Activated B cell treated with CpG ODN at 0.5 μM for 24 hours (primary cell): ENCODE measurements around the gene C12orf75. TPM values are rescaled to one million over a fixed set of nuclear protein-coding genes. Genes with fewer than 3 reads are reported as not detected.
"Not testable (repeated sequence)": the region's sequence is repeated elsewhere in the genome, so short reads cannot be mapped to it uniquely, and the experiment has no call there.

Experiments used
- ATAC-seq: fragments of 200-7000 bp; cut with Tn5 transposase; one replicate; pipeline ENCODE4 v1.10.0; 2021; ENCODE audit warnings: low read depth, mild to moderate bottlenecking, moderate library complexity
- CTCF ChIA-PET: fragments of 350-600 bp; sonication (Branson Sonifier 250); formaldehyde crosslinking; loops from one replicate; lab custom pipeline; 2021; ENCODE audit warnings: antibody characterized with exemption; lab: Charles Lee
- POLR2A ChIA-PET: fragments of 350-600 bp; sonication (Branson Sonifier 250); formaldehyde crosslinking; loops from one replicate; lab custom pipeline; 2021; ENCODE audit warnings: antibody characterized with exemption; lab: Charles Lee
- DNase-seq: peaks from one replicate; pipeline ENCODE4 v3.0.0; 2022
- H3K27ac Mint-ChIP-seq: one replicate; pipeline ENCODE4 v1.8.0; 2020; ENCODE audit warnings: mixed read lengths
- H3K27me3 Mint-ChIP-seq: one replicate; pipeline ENCODE4 v1.8.0; 2021; ENCODE audit warnings: mixed read lengths
- H3K36me3 Mint-ChIP-seq: one replicate; pipeline ENCODE4 v1.8.0; 2021; ENCODE audit warnings: low read depth, mixed read lengths
- H3K4me1 Mint-ChIP-seq: one replicate; pipeline ENCODE4 v1.8.0; 2021; ENCODE audit warnings: mixed read lengths
- H3K4me3 Mint-ChIP-seq: one replicate; pipeline ENCODE4 v1.8.0; 2020; ENCODE audit warnings: mild to moderate bottlenecking, mixed read lengths
- H3K9me3 Mint-ChIP-seq: one replicate; pipeline ENCODE4 v1.8.0; 2020; ENCODE audit warnings: mixed read lengths
- CTCF ChIP-seq: fragments of 200-600 bp; IDR thresholded peaks from one replicate; pipeline ENCODE4 v1.8.0; 2022; ENCODE audit warnings: antibody characterized with exemption, mild to moderate bottlenecking
- intact Hi-C: fragments of 100-400 bp; cut with micrococcal nuclease; formaldehyde crosslinking; loops from one replicate; pipeline ENCODE4 v1.15.1; 2024
- total RNA-seq: library from RNA; stranded (reverse); gene quantifications from 2 replicates; pipeline ENCODE4 v1.2.3, GENCODE V29; 2022

The C12orf75 gene
- total RNA-seq, 1 donor from 2014 or later, result 37.1 TPM

- H3K9me3 Mint-ChIP-seq, result no peaks in the 10 kb centered on the region
- intact Hi-C loops, result loop anchor here (1.0 to 10.0 kb wide), 4 partner anchors 21 to 1046 kb away; partner anchors contain the start of gene APPL2
- peak overlapping the region; percentile 76 for H3K27ac Mint-ChIP-seq
- ATAC-seq (peak; percentile 12), DNase-seq (no peak)
- H3K4me1 Mint-ChIP-seq, result peaks cover 54% of the 10 kb centered on the region
- no peaks in the 10 kb centered on the region for H3K27me3 Mint-ChIP-seq
- ChIA-PET CTCF (no interaction called here), POLR2A (interaction anchor here (0.7 to 2.1 kb wide), 5 partner anchors 14 to 223 kb away, joined by 3 to 7 read pairs (median 3); no protein-coding TSS in a partner anchor)
- H3K36me3 Mint-ChIP-seq, result no peaks in the 10 kb centered on the region
- no peak for TF ChIP-seq CTCF
- peak overlapping the region; percentile 86 for H3K4me3 Mint-ChIP-seq
Observed at GRCh38 chr12:105330931-105331804, 677 bp downstream of the C12orf75 start.

GRCh38 chr12:105331805-105332251 is 1.3 kb downstream of the C12orf75 start:
- H3K9me3 Mint-ChIP-seq, result no peaks in the 10 kb centered on the region
- H3K27me3 Mint-ChIP-seq, result no peaks in the 10 kb centered on the region
- H3K4me3 Mint-ChIP-seq, result peak overlapping the region; percentile 86
- ChIA-PET CTCF (no interaction called here), POLR2A (interaction anchor here (0.7 to 0.8 kb wide), 2 partner anchors 18 to 23 kb away, joined by 3 read pairs; no protein-coding TSS in a partner anchor)
- H3K36me3 Mint-ChIP-seq, result no peaks in the 10 kb centered on the region
- DNase-seq (no peak), ATAC-seq (no peak)
- peak overlapping the region; percentile 76 for H3K27ac Mint-ChIP-seq
- intact Hi-C loops, result loop anchor here (2.0 to 10.0 kb wide), 2 partner anchors 51 to 1047 kb away; no protein-coding TSS in a partner anchor
- peaks cover 50% of the 10 kb centered on the region for H3K4me1 Mint-ChIP-seq
- TF ChIP-seq CTCF, result no peak

- ATAC-seq, H3K9me3 Mint-ChIP-seq, POLR2A ChIA-PET, H3K36me3 Mint-ChIP-seq, DNase-seq, H3K27ac Mint-ChIP-seq, CTCF ChIA-PET, H3K27me3 Mint-ChIP-seq: not testable (repeated sequence)
- intact Hi-C loops, result loop anchor here (10.0 kb wide), 1 partner anchor 1047 kb away; no protein-coding TSS in a partner anchor
- Mint-ChIP-seq H3K4me3 (peak overlapping the region; percentile 86), H3K4me1 (peaks cover 46% of the 10 kb centered on the region)
Observed at GRCh38 chr12:105332286-105332685, 1.8 kb downstream of the C12orf75 start.

- ATAC-seq, result no peak
- DNase-seq, result no peak
- CTCF ChIA-PET, result no interaction called here
- Mint-ChIP-seq H3K36me3 (no peaks in the 10 kb centered on the region), H3K4me1 (peaks cover 43% of the 10 kb centered on the region), H3K27me3 (no peaks in the 10 kb centered on the region), H3K4me3 (peak overlapping the region; percentile 5), H3K27ac (no peak overlapping the region), H3K9me3 (no peaks in the 10 kb centered on the region)
- TF ChIP-seq CTCF, result no peak
- POLR2A ChIA-PET, result no interaction called here
- intact Hi-C loops, result loop anchor here (10.0 kb wide), 1 partner anchor 1048 kb away; no protein-coding TSS in a partner anchor
Observed at GRCh38 chr12:105332925-105333324, 2.4 kb downstream of the C12orf75 start.

- intact Hi-C loops, result loop anchor here (10.0 kb wide), 1 partner anchor 1049 kb away; no protein-coding TSS in a partner anchor
- POLR2A ChIA-PET, result no interaction called here
- no peak overlapping the region for H3K4me3 Mint-ChIP-seq
- CTCF ChIA-PET, result no interaction called here
- peaks cover 35% of the 10 kb centered on the region for H3K4me1 Mint-ChIP-seq
- ATAC-seq, result no peak
- no peak for TF ChIP-seq CTCF
- no peaks in the 10 kb centered on the region for H3K36me3 Mint-ChIP-seq
- DNase-seq, result no peak
- no peak overlapping the region for H3K27ac Mint-ChIP-seq
- H3K9me3 Mint-ChIP-seq, result no peaks in the 10 kb centered on the region
- no peaks in the 10 kb centered on the region for H3K27me3 Mint-ChIP-seq
Observed at GRCh38 chr12:105334001-105334400, 3.5 kb downstream of the C12orf75 start.
